ENCODE data around the gene CARD6. TPM values are rescaled to one million over a fixed set of nuclear protein-coding genes. Genes with fewer than 3 reads are reported as not detected.

The CARD6 gene
- total and polyA plus RNA-seq, 2 donors (not counting 1 experiment from before 2014, with no cell fraction given): 0.72 to 2.7 TPM

DNA sequence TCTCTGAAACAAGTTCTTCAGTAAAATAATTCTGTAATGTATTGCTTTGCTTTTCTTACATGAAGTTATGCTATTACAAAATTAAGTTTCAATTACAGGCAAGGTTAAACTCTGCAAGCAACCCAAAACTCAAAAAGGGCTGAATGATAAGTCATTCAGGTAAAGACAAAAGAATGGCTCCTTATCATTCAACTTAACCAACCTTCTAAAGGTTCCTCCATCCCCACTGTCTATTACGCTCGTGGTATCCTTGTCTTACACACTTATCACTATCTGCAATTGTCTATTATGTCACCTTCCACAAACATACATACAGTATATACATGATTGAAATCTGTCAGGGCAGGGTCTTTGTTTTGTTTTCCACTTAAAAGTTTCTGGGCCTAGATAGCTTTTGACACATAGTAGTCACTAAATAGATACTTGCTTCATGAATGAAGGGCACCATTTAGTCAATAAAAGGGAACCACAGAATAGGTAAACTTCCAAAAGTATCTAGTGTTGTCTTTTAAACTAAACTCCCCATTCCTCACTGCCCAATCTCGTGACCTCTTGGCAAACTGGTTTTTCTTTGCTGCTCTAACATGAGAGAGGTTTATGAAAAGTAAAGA is 13.0 kb upstream of the CARD6 start:
- Mint-ChIP-seq H3K4me1 (peaks cover 18% of the 10 kb centered on the region), H3K9me3 (ENCODE audit: insufficient read depth) (no peaks in the 10 kb centered on the region), H3K27ac (no peak overlapping the region), H3K4me3 (no peak overlapping the region), H3K27me3 (no peaks in the 10 kb centered on the region)
- no CpG with 5 or more reads among the region's 3 CpGs for WGBS (ENCODE audit: insufficient coverage)
- Histone ChIP-seq H2AFZ (ENCODE audit: insufficient read depth, low read depth, low read length, poor library complexity, severe bottlenecking) (no peak overlapping the region), H3K4me1 (ENCODE audit: control insufficient read depth in 2 of 2, insufficient read depth in 2 of 2, low read length in 2 of 2) (peaks cover 2 to 3% of the 10 kb centered on the region in 2 donors), H3K79me2 (ENCODE audit: control insufficient read depth, insufficient read depth, low read length) (no peaks in the 10 kb centered on the region), H3K9ac (ENCODE audit: low read length) (no peak overlapping the region), H3K9me3 (ENCODE audit: control extremely low read depth in 1 of 3, control insufficient read depth in 2 of 3, insufficient read depth in 1 of 3, low read length in 2 of 3) (no peaks in the 10 kb centered on the region), H3K4me3 (ENCODE audit: control extremely low read depth in 1 of 5, extremely low read depth in 1 of 5, insufficient read depth in 1 of 5, low read depth in 2 of 5, low read length in 4 of 5) (no peak overlapping the region), H4K20me1 (ENCODE audit: control insufficient read depth, insufficient read depth, low read length, poor library complexity, severe bottlenecking) (peaks cover 32% of the 10 kb centered on the region), H3K27ac (ENCODE audit: low read length in 2 of 2) (no peak overlapping the region), H3K27me3 (replicated peaks in 1 of 4; ENCODE audit: control extremely low read depth in 1 of 4, control insufficient read depth in 3 of 4, insufficient read depth in 4 of 4, low read length in 3 of 4) (no peaks in the 10 kb centered on the region), H3K36me3 (replicated peaks in 1 of 2; ENCODE audit: control extremely low read depth in 1 of 2, control insufficient read depth in 1 of 2, extremely low read depth in 1 of 2, insufficient read depth in 2 of 2, low read length in 1 of 2) (peaks cover 27 to 61% of the 10 kb centered on the region in 2 experiments), H3K4me2 (replicated peaks; ENCODE audit: low read depth, low read length, poor library complexity, severe bottlenecking) (no peak overlapping the region)
- POLR2A ChIA-PET: no interaction called here
- no peak for DNase-seq
- TF ChIP-seq, protein P1, sequence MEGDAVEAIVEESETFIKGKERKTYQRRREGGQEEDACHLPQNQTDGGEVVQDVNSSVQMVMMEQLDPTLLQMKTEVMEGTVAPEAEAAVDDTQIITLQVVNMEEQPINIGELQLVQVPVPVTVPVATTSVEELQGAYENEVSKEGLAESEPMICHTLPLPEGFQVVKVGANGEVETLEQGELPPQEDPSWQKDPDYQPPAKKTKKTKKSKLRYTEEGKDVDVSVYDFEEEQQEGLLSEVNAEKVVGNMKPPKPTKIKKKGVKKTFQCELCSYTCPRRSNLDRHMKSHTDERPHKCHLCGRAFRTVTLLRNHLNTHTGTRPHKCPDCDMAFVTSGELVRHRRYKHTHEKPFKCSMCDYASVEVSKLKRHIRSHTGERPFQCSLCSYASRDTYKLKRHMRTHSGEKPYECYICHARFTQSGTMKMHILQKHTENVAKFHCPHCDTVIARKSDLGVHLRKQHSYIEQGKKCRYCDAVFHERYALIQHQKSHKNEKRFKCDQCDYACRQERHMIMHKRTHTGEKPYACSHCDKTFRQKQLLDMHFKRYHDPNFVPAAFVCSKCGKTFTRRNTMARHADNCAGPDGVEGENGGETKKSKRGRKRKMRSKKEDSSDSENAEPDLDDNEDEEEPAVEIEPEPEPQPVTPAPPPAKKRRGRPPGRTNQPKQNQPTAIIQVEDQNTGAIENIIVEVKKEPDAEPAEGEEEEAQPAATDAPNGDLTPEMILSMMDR (IDR thresholded peaks at IDR 0.05): no peak
- TF ChIP-seq EZH2 (IDR thresholded peaks at IDR 0.05; ENCODE audit: borderline replicate concordance, insufficient read depth, low read depth, low read length, poor library complexity, severe bottlenecking): no peak
- no peak for ATAC-seq (ENCODE audit: low read depth)
- intact Hi-C loops (cut with micrococcal nuclease): no loop called here
- CTCF ChIA-PET: no interaction called here

Data from B cell (primary cell).